Tracheal epithelial cell (primary cell): Measurements from ENCODE around the gene FERMT3. TPM values are rescaled to one million over a fixed set of nuclear protein-coding genes. Genes with fewer than 3 reads are reported as not detected.

Experiments
- total RNA-seq: library from RNA; depleted of rRNA; stranded (reverse); fragments of >200 nt; gene quantifications from 2 replicates; pipeline ENCODE4 v1.2.1, GENCODE V29; 2014

The FERMT3 gene
- 0.96 and 1.3 TPM in 2 replicates for total RNA-seq

GRCh38 chr11:64206457-64207255 lies at the start of gene FERMT3:
Gene FERMT3, plus strand, starts transcription at chr11:64206721. Its CDS starts 644 bp downstream, at chr11:64207365.

DNA sequence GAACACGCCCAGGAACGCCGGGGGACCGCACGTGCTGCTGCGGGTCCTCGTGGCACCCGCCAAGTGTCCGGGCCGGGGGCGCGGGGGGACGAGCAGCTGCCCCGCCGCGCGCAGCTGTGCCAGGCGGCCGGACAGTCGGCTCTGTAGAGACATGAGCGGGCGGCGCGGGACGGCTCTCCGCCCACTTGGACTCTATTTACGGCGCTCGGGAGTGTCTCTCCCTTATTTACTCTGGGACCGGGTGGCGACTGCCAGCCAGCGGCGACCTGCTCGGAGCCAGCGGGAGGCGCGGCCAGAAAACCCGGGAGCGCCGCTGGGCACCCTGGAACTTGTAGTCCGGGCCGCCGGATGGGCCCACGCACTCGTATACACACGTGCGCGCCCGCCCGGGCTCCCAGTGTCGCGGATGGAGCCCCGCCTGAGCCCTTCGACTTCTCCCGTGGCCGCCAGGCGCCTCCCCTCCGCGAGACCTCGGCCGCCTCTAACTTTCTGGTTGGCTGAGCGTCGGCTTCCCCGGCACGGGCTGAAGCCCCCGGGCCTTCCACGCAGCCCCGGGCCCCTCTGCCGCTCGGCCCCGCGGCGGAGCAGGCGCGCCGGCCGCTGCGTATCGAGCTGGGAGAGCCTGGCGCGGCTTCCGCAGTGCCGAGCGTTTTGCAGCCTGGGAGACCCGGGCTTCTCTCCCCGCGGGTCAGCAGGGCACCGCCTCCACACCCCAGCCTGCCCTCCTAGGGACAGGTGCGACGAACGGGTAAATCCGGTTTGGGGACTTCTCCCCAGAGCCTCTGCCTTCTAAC lies 40.5 kb upstream of the FERMT3 start, which contains the start of gene MACROD1:
TSS of gene MACROD1 (minus strand) at position 272 of the 794 bp plus-strand sequence. CDS start at position 153, 119 bp downstream.

GRCh38 chr11:64185693-64186491 lies 20.6 kb upstream of the FERMT3 start, which contains the start of gene STIP1:
Gene STIP1, plus strand, starts transcription at chr11:64186171. Its CDS starts 91 bp downstream, at chr11:64186262.

GRCh38 chr11:64225608-64226506 lies 19.3 kb downstream of the FERMT3 start, which contains the start of the genes NUDT22 and TRPT1:
Gene NUDT22, plus strand, starts transcription at chr11:64226274. Its CDS starts 379 bp downstream, at chr11:64226653.
Gene TRPT1, minus strand, starts transcription at chr11:64226186. Its CDS starts 326 bp downstream, at chr11:64225860.

DNA sequence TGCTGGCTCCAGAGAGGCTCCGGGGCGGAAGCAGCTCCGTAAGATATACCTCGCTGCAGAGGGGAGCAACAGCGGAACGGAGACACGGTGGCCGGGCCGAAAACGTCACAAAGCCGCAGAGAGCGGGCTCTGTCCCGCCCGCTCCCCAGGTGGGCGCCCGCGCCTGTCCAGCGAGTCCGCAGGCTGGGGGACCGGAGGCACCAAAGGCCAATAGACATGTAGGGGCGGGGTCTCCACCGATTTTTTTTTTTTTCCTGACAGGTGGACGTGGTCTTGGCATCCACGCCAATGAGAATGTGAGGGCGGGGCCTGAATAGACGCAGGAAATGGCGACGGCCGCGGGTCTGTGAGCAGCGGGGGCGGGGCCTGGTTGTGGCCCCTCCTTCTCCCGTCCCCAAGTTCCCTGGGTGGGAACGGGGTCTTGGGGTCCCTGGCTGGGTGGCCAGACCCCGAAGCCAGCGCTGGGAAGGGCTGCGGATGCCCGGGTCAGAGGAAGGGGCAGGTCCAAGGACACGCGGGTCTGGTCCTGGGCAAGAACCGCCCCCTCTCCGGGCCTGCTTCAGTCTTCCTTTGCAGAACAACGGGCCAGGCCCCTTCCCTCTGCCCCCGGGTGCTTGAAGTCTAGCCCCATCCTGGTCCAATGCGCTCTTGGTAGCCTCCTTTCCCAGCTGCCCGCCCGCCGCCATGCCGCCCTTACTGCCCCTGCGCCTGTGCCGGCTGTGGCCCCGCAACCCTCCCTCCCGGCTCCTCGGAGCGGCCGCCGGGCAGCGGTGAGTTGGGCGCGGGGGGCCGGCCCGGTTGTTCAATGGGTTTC lies 23.9 kb downstream of the FERMT3 start, which contains the start of gene DNAJC4:
TSS of gene DNAJC4 (plus strand) at position 378 of the 814 bp plus-strand sequence. CDS start at position 685, 307 bp downstream.

GRCh38 chr11:64233913-64234586 lies 27.5 kb downstream of the FERMT3 start, which contains the start of gene VEGFB:
Gene VEGFB, plus strand, starts transcription at chr11:64234584. Its CDS starts 250 bp downstream, at chr11:64234834.

GRCh38 chr11:64240435-64241240 lies 34.1 kb downstream of the FERMT3 start, which contains the start of gene FKBP2:
Gene FKBP2, plus strand, starts transcription at chr11:64241095. Its CDS starts 1,293 bp downstream, at chr11:64242388.

GRCh38 chr11:64246871-64247728 lies 40.6 kb downstream of the FERMT3 start, which contains the start of gene PPP1R14B:
Gene PPP1R14B, minus strand, starts transcription at chr11:64246943. Its CDS starts 270 bp downstream, at chr11:64246673.

DNA sequence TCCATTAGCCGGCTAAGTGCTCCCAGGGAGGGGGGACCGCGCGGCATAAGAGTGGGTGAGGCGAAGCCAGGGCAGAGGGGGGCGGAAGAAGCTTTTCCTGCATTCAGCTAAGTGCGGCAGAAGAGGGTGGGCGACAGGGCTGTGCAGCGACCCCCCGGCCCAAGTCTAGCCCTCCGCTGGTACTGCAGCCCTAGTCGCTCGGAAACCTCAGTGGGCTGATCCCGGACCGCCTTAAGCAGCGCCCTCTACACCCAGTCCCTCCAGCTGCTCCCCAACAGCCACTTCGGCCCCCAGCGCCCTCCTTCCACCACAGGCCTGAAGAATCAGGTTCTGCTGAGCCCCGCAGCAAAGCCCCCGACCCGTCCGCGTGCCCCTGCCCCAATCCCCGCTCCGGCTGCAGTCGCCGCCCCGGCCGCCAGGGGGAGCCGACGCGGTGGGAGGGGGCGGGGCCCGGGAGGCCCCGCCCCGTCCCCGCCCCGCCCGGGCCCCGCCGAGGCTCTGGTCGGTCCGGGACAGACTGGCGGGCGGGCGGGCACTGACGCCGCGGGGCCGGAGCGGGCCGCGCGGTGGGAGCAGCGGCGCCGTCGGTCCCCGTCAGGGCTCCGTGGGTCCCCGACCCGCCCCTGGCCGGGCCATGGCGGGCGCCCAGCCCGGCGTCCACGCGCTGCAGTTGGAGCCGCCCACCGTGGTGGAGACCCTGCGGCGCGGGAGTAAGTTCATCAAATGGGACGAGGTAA lies 44.7 kb downstream of the FERMT3 start, which contains the start of gene PLCB3:
TSS of gene PLCB3 (plus strand) at position 515 of the 737 bp plus-strand sequence. CDS start at position 635, 120 bp downstream.

Other genes starting within 250 kb of the FERMT3 start
- gene COX8A, start 232.1 kb upstream of the FERMT3 start, total RNA-seq, result 346 and 465 TPM in 2 replicates
- gene OTUB1, start 220.3 kb upstream of the FERMT3 start, total RNA-seq, result 54.1 and 59.0 TPM in 2 replicates
- gene FLRT1, start 170.8 kb upstream of the FERMT3 start, total RNA-seq, result not detected in 2 replicates
- gene MACROD1, start 40.6 kb upstream of the FERMT3 start, total RNA-seq, result 28.3 and 44.1 TPM in 2 replicates
- gene STIP1, start 20.6 kb upstream of the FERMT3 start, total RNA-seq, result 98.9 and 144 TPM in 2 replicates
- gene TRPT1, start 19.5 kb downstream of the FERMT3 start, total RNA-seq, result 33.5 and 64.8 TPM in 2 replicates
- 72.5 and 84.8 TPM in 2 replicates for gene NUDT22, start 19.6 kb downstream of the FERMT3 start, total RNA-seq
- 4.1 and 7.0 TPM in 2 replicates for gene DNAJC4, start 23.8 kb downstream of the FERMT3 start, total RNA-seq
- gene VEGFB, start 27.9 kb downstream of the FERMT3 start, total RNA-seq, result 14.9 and 22.2 TPM in 2 replicates
- gene FKBP2, start 34.4 kb downstream of the FERMT3 start, total RNA-seq, result 45.2 and 70.1 TPM in 2 replicates
- gene PPP1R14B, start 40.2 kb downstream of the FERMT3 start, total RNA-seq, result 389 and 401 TPM in 2 replicates
- gene PLCB3, start 44.8 kb downstream of the FERMT3 start, total RNA-seq, result 29.4 and 63.6 TPM in 2 replicates
- gene BAD, start 77.9 kb downstream of the FERMT3 start, total RNA-seq, result 88.2 and 97.6 TPM in 2 replicates
- gene GPR137, start 79.1 kb downstream of the FERMT3 start, total RNA-seq, result 3.9 and 6.4 TPM in 2 replicates
- gene KCNK4, start 84.6 kb downstream of the FERMT3 start, total RNA-seq, result not detected in 2 replicates
- gene CATSPERZ, start 93.6 kb downstream of the FERMT3 start, total RNA-seq, result 0.48 TPM in 1 of 2 replicates, not detected in the other
- 131 and 162 TPM in 2 replicates for gene ESRRA, start 98.8 kb downstream of the FERMT3 start, total RNA-seq
- gene TRMT112, start 110.8 kb downstream of the FERMT3 start, total RNA-seq, result 255 and 420 TPM in 2 replicates
- 374 and 392 TPM in 2 replicates for gene PRDX5, start 111.4 kb downstream of the FERMT3 start, total RNA-seq
- gene CCDC88B, start 133.5 kb downstream of the FERMT3 start, total RNA-seq, result 2.4 and 7.7 TPM in 2 replicates
- 54.9 and 61.6 TPM in 2 replicates for gene RPS6KA4, start 152.4 kb downstream of the FERMT3 start, total RNA-seq